Upper lobe of right lung (tissue), 1 donor: ENCODE results near the gene GYPC. TPM values are rescaled to one million over a fixed set of nuclear protein-coding genes. Genes with fewer than 3 reads are reported as not detected.

ENCODE experiments used
- ATAC-seq: fragments of 200-7000 bp; cut with Tn5 transposase; one replicate; pipeline ENCODE4 v1.9.1; 2020; ENCODE audit warnings: mild to moderate bottlenecking, moderate library complexity
- DNase-seq: peaks from one replicate; pipeline ENCODE4 v3.0.0-alpha.2; 2020
- H3K27ac ChIP-seq: fragments of 200-600 bp; one replicate; pipeline ENCODE4 v1.8.0; 2022
- H3K27me3 ChIP-seq: fragments of 200-600 bp; one replicate; pipeline ENCODE4 v1.8.0; 2022; ENCODE audit warnings: mild to moderate bottlenecking
- H3K36me3 ChIP-seq: fragments of 200-600 bp; one replicate; pipeline ENCODE4 v1.8.0; 2022
- H3K4me1 ChIP-seq: fragments of 200-600 bp; one replicate; pipeline ENCODE4 v1.8.0; 2022
- H3K4me3 ChIP-seq: fragments of 200-600 bp; one replicate; pipeline ENCODE4 v1.8.0; 2022; ENCODE audit warnings: mild to moderate bottlenecking
- H3K9me3 ChIP-seq: fragments of 200-600 bp; one replicate; pipeline ENCODE4 v1.8.0; 2022
- CTCF ChIP-seq: fragments of 200-600 bp; IDR thresholded peaks from one replicate; pipeline ENCODE4 v1.8.0; 2022; ENCODE audit warnings: antibody characterized with exemption
- intact Hi-C: fragments of 100-400 bp; cut with DNase I; formaldehyde crosslinking; loops from one replicate; pipeline ENCODE4 v1.11.0; 2022
- total RNA-seq: library from RNA; stranded (reverse); fragmentation: NEBNext Ultra II Directional; extraction: Animal tissue kit (Norgen Biotek cat#: 25700); gene quantifications from one replicate; pipeline ENCODE4 v1.2.1, GENCODE V29; 2021
- donor health status: DM: no; HTN: yes; CAD: no; lungs with severe emphysema.

Gene GYPC
- total RNA-seq, 1 donor from 2014 or later: 76.7 TPM

DNA sequence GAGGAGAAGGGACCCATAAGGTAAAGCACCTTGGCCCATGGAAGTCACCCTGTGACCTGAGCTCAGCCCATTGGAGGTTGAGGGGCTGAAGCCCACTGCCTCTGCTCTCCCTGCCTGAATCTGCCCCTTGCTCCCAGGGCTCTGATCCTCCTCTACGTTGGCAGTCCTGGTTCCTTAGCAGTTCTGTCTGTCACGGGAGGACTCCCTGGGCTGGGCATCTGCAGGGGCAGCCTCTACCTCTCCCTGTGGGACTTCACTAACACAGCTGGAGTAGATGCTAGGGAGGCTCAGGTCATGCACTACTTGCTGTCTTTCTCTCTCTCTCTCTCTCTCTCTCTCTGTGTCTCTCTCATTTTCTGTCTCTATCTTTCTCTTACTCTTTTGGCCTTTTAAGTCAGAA is 8.7 kb downstream of the GYPC start:
- H3K36me3 ChIP-seq: no peaks in the 10 kb centered on the region
- no peak overlapping the region for H3K4me3 ChIP-seq
- peaks cover 71% of the 10 kb centered on the region for H3K4me1 ChIP-seq
- no peak for TF ChIP-seq CTCF
- H3K9me3 ChIP-seq: no peaks in the 10 kb centered on the region
- DNase-seq (no peak), ATAC-seq (no peak)
- H3K27me3 ChIP-seq: no peaks in the 10 kb centered on the region
- H3K27ac ChIP-seq: no peak overlapping the region
- intact Hi-C loops: no loop called here

DNA sequence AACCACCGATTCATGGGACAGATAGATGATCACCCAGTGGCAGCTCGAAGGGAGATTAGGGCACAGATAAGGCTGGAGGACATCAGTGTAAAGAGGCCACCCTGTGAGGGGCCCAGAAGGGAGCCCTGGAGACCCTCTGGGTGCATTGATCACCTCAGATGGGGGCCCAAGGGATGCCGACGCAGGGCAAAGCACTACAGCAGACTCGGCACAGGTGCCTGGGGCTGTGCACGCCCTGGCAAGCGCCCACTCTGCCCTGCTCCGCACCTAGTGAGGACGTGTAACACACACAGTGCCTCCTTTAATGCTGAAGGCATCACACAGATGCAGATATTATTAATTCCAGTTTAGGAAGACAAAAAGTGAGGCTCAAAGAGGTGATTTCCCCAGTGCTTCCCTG is 9.5 kb downstream of the GYPC start:
- no peaks in the 10 kb centered on the region for H3K9me3 ChIP-seq
- H3K27me3 ChIP-seq: no peaks in the 10 kb centered on the region
- TF ChIP-seq CTCF: no peak
- ATAC-seq (no peak), DNase-seq (no peak)
- no peak overlapping the region for H3K4me3 ChIP-seq
- no peaks in the 10 kb centered on the region for H3K36me3 ChIP-seq
- intact Hi-C loops: no loop called here
- H3K4me1 ChIP-seq: peaks cover 71% of the 10 kb centered on the region
- H3K27ac ChIP-seq: no peak overlapping the region

GRCh38 chr2:126668254-126668653 is 12.3 kb downstream of the GYPC start:
- Histone ChIP-seq H3K4me3 (no peak overlapping the region), H3K27me3 (no peaks in the 10 kb centered on the region), H3K36me3 (no peaks in the 10 kb centered on the region), H3K27ac (no peak overlapping the region), H3K4me1 (peaks cover 46% of the 10 kb centered on the region), H3K9me3 (no peaks in the 10 kb centered on the region)
- TF ChIP-seq CTCF: no peak
- ATAC-seq (no peak), DNase-seq (no peak)
- intact Hi-C loops: no loop called here

- intact Hi-C loops: no loop called here
- Histone ChIP-seq H3K36me3 (no peaks in the 10 kb centered on the region), H3K4me1 (peaks cover 30% of the 10 kb centered on the region), H3K9me3 (no peaks in the 10 kb centered on the region), H3K27me3 (no peaks in the 10 kb centered on the region), H3K4me3 (no peak overlapping the region), H3K27ac (no peak overlapping the region)
- TF ChIP-seq CTCF: no peak
- DNase-seq: no peak
- ATAC-seq: no peak
Observed at GRCh38 chr2:126669772-126670171, 13.8 kb downstream of the GYPC start.

DNA sequence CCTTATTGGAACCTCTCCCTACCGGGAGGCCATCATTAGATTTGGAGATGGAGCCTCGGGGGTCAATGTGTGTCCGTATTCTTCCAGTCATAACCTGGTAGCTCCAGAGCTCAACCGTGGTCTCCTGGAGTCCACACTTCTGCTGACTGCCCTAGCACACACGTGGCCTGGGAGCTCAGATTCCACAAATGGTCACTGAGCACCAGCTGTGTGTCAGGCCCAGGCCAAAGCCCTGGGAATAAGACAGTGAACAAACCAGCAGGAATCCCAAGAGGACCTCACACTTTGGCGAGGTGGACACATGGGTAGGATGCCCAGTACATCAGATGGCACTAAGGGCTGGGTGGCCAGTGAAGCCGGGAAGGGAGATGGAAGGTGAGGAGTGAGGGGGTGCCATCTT is 15.5 kb downstream of the GYPC start:
- H3K4me3 ChIP-seq: no peak overlapping the region
- TF ChIP-seq CTCF: no peak
- DNase-seq: no peak
- intact Hi-C loops: no loop called here
- H3K27me3 ChIP-seq: no peaks in the 10 kb centered on the region
- H3K9me3 ChIP-seq: peaks cover 5% of the 10 kb centered on the region
- H3K27ac ChIP-seq: no peak overlapping the region
- H3K36me3 ChIP-seq: no peaks in the 10 kb centered on the region
- peaks cover 20% of the 10 kb centered on the region for H3K4me1 ChIP-seq
- no peak for ATAC-seq

- Histone ChIP-seq H3K27me3 (no peaks in the 10 kb centered on the region), H3K4me1 (peaks cover 20% of the 10 kb centered on the region), H3K36me3 (no peaks in the 10 kb centered on the region), H3K9me3 (peaks cover 5% of the 10 kb centered on the region), H3K4me3 (no peak overlapping the region), H3K27ac (no peak overlapping the region)
- no peak for TF ChIP-seq CTCF
- no peak for ATAC-seq
- no peak for DNase-seq
- intact Hi-C loops: no loop called here
Observed at GRCh38 chr2:126672980-126673605, 17.1 kb downstream of the GYPC start.
